Liver (tissue), 9 donors: ENCODE data around the gene ZNF827. TPM values are rescaled to one million over a fixed set of nuclear protein-coding genes. Genes with fewer than 3 reads are reported as not detected.

ENCODE experiments used
- DNase-seq: peaks from one replicate; pipeline ENCODE4 v3.0.0-alpha.2; 2017; ENCODE audit warnings: low spot score
- H3K27ac ChIP-seq, 2 donors: one replicate each; pipeline ENCODE4 v1.7.0; 2013; ENCODE audit warnings: inconsistent platforms in 2 of 2, low read length in 2 of 2, control low read depth in 1 of 2, low read depth in 1 of 2, mild to moderate bottlenecking in 1 of 2
- H3K27me3 ChIP-seq, 4 donors: one replicate each; pipeline versions ENCODE4 v1.6.1 to v1.7.0; 2013; ENCODE audit warnings: low read length in 3 of 4, inconsistent platforms in 1 of 4, mild to moderate bottlenecking in 1 of 4, moderate library complexity in 1 of 4; ENCODE audit not compliant: control insufficient read depth in 4 of 4, insufficient read depth in 4 of 4
- H3K36me3 ChIP-seq, 4 donors: one replicate each; pipeline versions ENCODE4 v1.6.1 to v1.7.0; 2013; ENCODE audit warnings: low read length in 3 of 4, mild to moderate bottlenecking in 3 of 4, low read depth in 1 of 4, moderate library complexity in 1 of 4; ENCODE audit not compliant: control insufficient read depth in 4 of 4, insufficient read depth in 3 of 4
- H3K4me1 ChIP-seq, 4 donors: one replicate each; pipeline versions ENCODE4 v1.6.1 to v1.7.0; 2013; ENCODE audit warnings: low read length in 3 of 4, mild to moderate bottlenecking in 3 of 4, moderate library complexity in 1 of 4; ENCODE audit not compliant: control insufficient read depth in 4 of 4, insufficient read depth in 4 of 4
- H3K4me3 ChIP-seq, 3 donors: one replicate each; pipeline versions ENCODE4 v1.6.1 to v1.7.0; 2013; ENCODE audit warnings: low read length in 3 of 3, control low read depth in 1 of 3, low read depth in 1 of 3, mild to moderate bottlenecking in 1 of 3
- H3K9ac ChIP-seq, 2 donors: one replicate each; pipeline ENCODE4 v1.7.0; 2013; ENCODE audit warnings: low read length in 2 of 2, mild to moderate bottlenecking in 2 of 2, moderate library complexity in 2 of 2, control low read depth in 1 of 2, low read depth in 1 of 2
- H3K9me3 ChIP-seq, 4 donors: one replicate each; pipeline versions ENCODE4 v1.6.1 to v1.7.0; 2013; ENCODE audit warnings: low read length in 3 of 4; ENCODE audit not compliant: control insufficient read depth in 4 of 4
- EGR1 ChIP-seq, 2 donors: IDR thresholded peaks; 2 replicates each; pipeline ENCODE4 v1.6.1; 2016 to 2018; ENCODE audit warnings: antibody characterized with exemption in 2 of 2, low read depth in 2 of 2
- FOXA1 ChIP-seq: IDR thresholded peaks from 2 replicates; pipeline ENCODE4 v1.6.1; 2016; ENCODE audit warnings: antibody characterized with exemption
- HNF4A ChIP-seq, 2 donors: conservative IDR thresholded peaks; 2 replicates each; pipeline ENCODE4 v1.6.1; 2016; ENCODE audit warnings: antibody characterized with exemption in 2 of 2, mild to moderate bottlenecking in 2 of 2
- HNF4G ChIP-seq: IDR thresholded peaks from 2 replicates; pipeline ENCODE4 v1.6.1; 2016; ENCODE audit warnings: antibody characterized with exemption
- JUND ChIP-seq, 2 donors: IDR thresholded peaks; 2 replicates each; pipeline ENCODE4 v1.6.1; 2016; ENCODE audit warnings: antibody characterized with exemption in 2 of 2
- NR2F2 ChIP-seq: IDR thresholded peaks from 2 replicates; pipeline ENCODE4 v1.6.1; 2016; ENCODE audit warnings: antibody characterized with exemption
- RAD21 ChIP-seq, 2 donors: IDR thresholded peaks; 2 replicates each; pipeline ENCODE4 v1.6.1; 2016; ENCODE audit warnings: antibody characterized with exemption in 2 of 2, mild to moderate bottlenecking in 2 of 2
- RXRA ChIP-seq, 2 donors: IDR thresholded peaks; 2 replicates each; pipeline ENCODE4 v1.6.1; 2017 to 2018; ENCODE audit warnings: antibody characterized with exemption in 2 of 2, mild to moderate bottlenecking in 1 of 2
- SP1 ChIP-seq: IDR thresholded peaks from 2 replicates; pipeline ENCODE4 v1.6.1; 2018; ENCODE audit warnings: antibody characterized with exemption, mild to moderate bottlenecking
- TAF1 ChIP-seq: conservative IDR thresholded peaks from 2 replicates; pipeline ENCODE4 v1.6.1; 2016; ENCODE audit warnings: antibody characterized with exemption, mild to moderate bottlenecking
- YY1 ChIP-seq: IDR thresholded peaks from 2 replicates; pipeline ENCODE4 v1.6.1; 2016; ENCODE audit warnings: antibody characterized with exemption, mild to moderate bottlenecking
- WGBS: extraction: QIAGEN DNeasy Blood & Tissue Kit; methylation state at CpG from one replicate; pipeline ENCODE4 v1.1.7; 2013; 5-methylcytosine and 5-hydroxymethylcytosine counted together
- polyA plus RNA-seq, 2 donors: library from polyadenylated mRNA; stranded (reverse) in 1 of 2; unstranded in 1 of 2; fragments of 200-250 nt in 1 of 2; fragments of >200 nt in 1 of 2; fragmentation: Nextera tagmentation in 1 of 2; extraction: Ambion mirVana in 1 of 2; gene quantifications; one replicate each; pipeline versions ENCODE4 v1.2.1 to v1.2.3, GENCODE V29; 2013 to 2015
- total RNA-seq, 2 donors: library from RNA; depleted of rRNA; stranded (reverse); fragments of >200 nt; gene quantifications; one replicate each; pipeline ENCODE4 v1.2.3, GENCODE V29; 2014
- TF ChIP-seq, protein P1 (sequence below): IDR thresholded peaks from 2 replicates; pipeline ENCODE4 v1.6.1; 2016; ENCODE audit warnings: antibody characterized with exemption
- TF ChIP-seq, protein P2 (sequence below): IDR thresholded peaks from 2 replicates; pipeline ENCODE4 v1.6.1; 2016; ENCODE audit warnings: antibody characterized with exemption
- TF ChIP-seq, protein P3 (sequence below): IDR thresholded peaks from 2 replicates; pipeline ENCODE4 v1.6.1; 2016; ENCODE audit warnings: antibody characterized with exemption, mild to moderate bottlenecking
- TF ChIP-seq, protein P4 (sequence below): fragments of 150-350 bp; IDR thresholded peaks from 2 replicates; pipeline ENCODE4 v1.5.1; 2017; ENCODE audit warnings: improper control_type of control experiment, low read depth, low read length; ENCODE audit not compliant: missing input control
- TF ChIP-seq, protein P5 (sequence below): IDR thresholded peaks from 2 replicates; pipeline ENCODE4 v1.6.1; 2016; ENCODE audit warnings: antibody characterized with exemption
- donor health status: healthy.
- donor health status: healthy.
- donor health status: healthy.
- donor health status: healthy.
- donor health status: healthy.

ZNF827 gene
- total and polyA plus RNA-seq, 4 donors: 0.46 to 2.9 (median 1.2) TPM

DNA sequence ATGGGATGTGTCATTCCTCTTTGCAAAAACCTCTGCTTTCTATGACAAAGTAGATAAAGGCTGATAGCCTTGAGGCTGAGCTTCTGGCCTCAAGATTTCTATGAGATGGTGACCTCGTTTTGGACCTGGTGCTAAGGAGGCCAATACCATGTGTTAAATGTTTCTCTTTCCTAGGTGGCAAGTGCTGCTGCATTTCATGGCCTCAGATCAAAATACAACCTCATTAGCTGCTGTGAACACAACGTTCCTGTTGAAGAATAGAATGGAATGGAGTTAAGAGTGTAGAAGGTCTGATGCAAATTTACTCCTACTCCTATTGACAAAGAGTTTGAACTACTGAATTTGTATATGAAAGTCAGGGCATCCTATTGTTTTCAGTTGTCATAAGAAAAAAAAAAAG lies 146.6 kb downstream of the ZNF827 start:
- TF ChIP-seq EGR1 (IDR thresholded peaks at IDR 0.05; ENCODE audit: low read depth in 2 of 2): no peak
- no peak for TF ChIP-seq SP1
- TF ChIP-seq, protein P1, sequence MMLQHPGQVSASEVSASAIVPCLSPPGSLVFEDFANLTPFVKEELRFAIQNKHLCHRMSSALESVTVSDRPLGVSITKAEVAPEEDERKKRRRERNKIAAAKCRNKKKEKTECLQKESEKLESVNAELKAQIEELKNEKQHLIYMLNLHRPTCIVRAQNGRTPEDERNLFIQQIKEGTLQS: no peak
- no peak for TF ChIP-seq HNF4A (conservative IDR thresholded peaks at IDR 0.05)
- TF ChIP-seq HNF4G: no peak
- no peak for TF ChIP-seq RAD21 (IDR thresholded peaks at IDR 0.05)
- TF ChIP-seq YY1: no peak
- TF ChIP-seq, protein P2, sequence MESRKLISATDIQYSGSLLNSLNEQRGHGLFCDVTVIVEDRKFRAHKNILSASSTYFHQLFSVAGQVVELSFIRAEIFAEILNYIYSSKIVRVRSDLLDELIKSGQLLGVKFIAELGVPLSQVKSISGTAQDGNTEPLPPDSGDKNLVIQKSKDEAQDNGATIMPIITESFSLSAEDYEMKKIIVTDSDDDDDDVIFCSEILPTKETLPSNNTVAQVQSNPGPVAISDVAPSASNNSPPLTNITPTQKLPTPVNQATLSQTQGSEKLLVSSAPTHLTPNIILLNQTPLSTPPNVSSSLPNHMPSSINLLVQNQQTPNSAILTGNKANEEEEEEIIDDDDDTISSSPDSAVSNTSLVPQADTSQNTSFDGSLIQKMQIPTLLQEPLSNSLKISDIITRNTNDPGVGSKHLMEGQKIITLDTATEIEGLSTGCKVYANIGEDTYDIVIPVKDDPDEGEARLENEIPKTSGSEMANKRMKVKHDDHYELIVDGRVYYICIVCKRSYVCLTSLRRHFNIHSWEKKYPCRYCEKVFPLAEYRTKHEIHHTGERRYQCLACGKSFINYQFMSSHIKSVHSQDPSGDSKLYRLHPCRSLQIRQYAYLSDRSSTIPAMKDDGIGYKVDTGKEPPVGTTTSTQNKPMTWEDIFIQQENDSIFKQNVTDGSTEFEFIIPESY: no peak
- no peak for TF ChIP-seq JUND (IDR thresholded peaks at IDR 0.05)
- TF ChIP-seq, protein P3, sequence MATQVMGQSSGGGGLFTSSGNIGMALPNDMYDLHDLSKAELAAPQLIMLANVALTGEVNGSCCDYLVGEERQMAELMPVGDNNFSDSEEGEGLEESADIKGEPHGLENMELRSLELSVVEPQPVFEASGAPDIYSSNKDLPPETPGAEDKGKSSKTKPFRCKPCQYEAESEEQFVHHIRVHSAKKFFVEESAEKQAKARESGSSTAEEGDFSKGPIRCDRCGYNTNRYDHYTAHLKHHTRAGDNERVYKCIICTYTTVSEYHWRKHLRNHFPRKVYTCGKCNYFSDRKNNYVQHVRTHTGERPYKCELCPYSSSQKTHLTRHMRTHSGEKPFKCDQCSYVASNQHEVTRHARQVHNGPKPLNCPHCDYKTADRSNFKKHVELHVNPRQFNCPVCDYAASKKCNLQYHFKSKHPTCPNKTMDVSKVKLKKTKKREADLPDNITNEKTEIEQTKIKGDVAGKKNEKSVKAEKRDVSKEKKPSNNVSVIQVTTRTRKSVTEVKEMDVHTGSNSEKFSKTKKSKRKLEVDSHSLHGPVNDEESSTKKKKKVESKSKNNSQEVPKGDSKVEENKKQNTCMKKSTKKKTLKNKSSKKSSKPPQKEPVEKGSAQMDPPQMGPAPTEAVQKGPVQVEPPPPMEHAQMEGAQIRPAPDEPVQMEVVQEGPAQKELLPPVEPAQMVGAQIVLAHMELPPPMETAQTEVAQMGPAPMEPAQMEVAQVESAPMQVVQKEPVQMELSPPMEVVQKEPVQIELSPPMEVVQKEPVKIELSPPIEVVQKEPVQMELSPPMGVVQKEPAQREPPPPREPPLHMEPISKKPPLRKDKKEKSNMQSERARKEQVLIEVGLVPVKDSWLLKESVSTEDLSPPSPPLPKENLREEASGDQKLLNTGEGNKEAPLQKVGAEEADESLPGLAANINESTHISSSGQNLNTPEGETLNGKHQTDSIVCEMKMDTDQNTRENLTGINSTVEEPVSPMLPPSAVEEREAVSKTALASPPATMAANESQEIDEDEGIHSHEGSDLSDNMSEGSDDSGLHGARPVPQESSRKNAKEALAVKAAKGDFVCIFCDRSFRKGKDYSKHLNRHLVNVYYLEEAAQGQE: no peak
- TF ChIP-seq FOXA1: no peak
- TF ChIP-seq, protein P4, sequence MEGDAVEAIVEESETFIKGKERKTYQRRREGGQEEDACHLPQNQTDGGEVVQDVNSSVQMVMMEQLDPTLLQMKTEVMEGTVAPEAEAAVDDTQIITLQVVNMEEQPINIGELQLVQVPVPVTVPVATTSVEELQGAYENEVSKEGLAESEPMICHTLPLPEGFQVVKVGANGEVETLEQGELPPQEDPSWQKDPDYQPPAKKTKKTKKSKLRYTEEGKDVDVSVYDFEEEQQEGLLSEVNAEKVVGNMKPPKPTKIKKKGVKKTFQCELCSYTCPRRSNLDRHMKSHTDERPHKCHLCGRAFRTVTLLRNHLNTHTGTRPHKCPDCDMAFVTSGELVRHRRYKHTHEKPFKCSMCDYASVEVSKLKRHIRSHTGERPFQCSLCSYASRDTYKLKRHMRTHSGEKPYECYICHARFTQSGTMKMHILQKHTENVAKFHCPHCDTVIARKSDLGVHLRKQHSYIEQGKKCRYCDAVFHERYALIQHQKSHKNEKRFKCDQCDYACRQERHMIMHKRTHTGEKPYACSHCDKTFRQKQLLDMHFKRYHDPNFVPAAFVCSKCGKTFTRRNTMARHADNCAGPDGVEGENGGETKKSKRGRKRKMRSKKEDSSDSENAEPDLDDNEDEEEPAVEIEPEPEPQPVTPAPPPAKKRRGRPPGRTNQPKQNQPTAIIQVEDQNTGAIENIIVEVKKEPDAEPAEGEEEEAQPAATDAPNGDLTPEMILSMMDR: no peak
- no peak for TF ChIP-seq RXRA (IDR thresholded peaks at IDR 0.05)
- TF ChIP-seq, protein P5, sequence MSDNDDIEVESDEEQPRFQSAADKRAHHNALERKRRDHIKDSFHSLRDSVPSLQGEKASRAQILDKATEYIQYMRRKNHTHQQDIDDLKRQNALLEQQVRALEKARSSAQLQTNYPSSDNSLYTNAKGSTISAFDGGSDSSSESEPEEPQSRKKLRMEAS: no peak
- TF ChIP-seq TAF1: no peak
- TF ChIP-seq NR2F2: no peak
- H3K27me3 ChIP-seq: no peaks in the 10 kb centered on the region
- no peak for DNase-seq
- no peaks in the 10 kb centered on the region for H3K4me1 ChIP-seq
- WGBS: 44% methylated on average over 2 of the region's 2 CpGs
- H3K27ac ChIP-seq: no peak overlapping the region
- H3K9me3 ChIP-seq: no peaks in the 10 kb centered on the region
- H3K36me3 ChIP-seq: no peaks in the 10 kb centered on the region
- no peak overlapping the region for H3K4me3 ChIP-seq
- no peak overlapping the region for H3K9ac ChIP-seq

DNA sequence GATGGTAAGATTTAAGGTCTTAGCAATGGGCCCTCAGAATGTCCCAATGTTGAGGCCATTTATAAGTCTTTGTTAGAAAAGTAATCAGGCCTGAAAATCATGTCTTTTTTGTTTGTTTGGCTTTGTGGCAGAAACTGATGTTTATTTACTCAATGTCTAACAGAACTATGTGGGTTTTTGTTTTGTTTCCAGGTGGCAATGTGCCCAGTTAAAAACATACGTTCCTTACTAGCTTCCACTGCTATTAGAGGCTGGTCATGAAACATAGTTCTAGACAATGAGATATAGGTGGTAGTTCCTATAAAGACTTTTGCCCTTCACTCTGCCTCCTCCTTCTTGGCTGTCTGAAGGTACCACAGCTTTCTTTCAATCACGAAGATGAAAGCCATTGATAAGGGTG lies 149.9 kb downstream of the ZNF827 start:
- no peak overlapping the region for H3K27ac ChIP-seq
- H3K4me3 ChIP-seq: no peak overlapping the region
- TF ChIP-seq, protein P1: no peak
- TF ChIP-seq TAF1 (no peak), HNF4A (conservative IDR thresholded peaks at IDR 0.05) (no peak), FOXA1 (no peak), YY1 (no peak)
- no peaks in the 10 kb centered on the region for H3K27me3 ChIP-seq
- peaks cover 0 to 9% (median 6%) of the 10 kb centered on the region in 4 donors for H3K4me1 ChIP-seq
- DNase-seq: no peak
- 67% methylated on average over 2 of the region's 2 CpGs for WGBS
- no peaks in the 10 kb centered on the region for H3K9me3 ChIP-seq
- no peak overlapping the region for H3K9ac ChIP-seq
- H3K36me3 ChIP-seq: no peaks in the 10 kb centered on the region
